ENCODE results near the gene FAIM.
A peak's percentile ranks its signal among the peaks of the same experiment; 100 is the strongest.
"Not testable (repeated sequence)": the region's sequence is repeated elsewhere in the genome, so short reads cannot be mapped to it uniquely, and the experiment has no call there.

FAIM gene, protein sequence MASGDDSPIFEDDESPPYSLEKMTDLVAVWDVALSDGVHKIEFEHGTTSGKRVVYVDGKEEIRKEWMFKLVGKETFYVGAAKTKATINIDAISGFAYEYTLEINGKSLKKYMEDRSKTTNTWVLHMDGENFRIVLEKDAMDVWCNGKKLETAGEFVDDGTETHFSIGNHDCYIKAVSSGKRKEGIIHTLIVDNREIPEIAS

DNA sequence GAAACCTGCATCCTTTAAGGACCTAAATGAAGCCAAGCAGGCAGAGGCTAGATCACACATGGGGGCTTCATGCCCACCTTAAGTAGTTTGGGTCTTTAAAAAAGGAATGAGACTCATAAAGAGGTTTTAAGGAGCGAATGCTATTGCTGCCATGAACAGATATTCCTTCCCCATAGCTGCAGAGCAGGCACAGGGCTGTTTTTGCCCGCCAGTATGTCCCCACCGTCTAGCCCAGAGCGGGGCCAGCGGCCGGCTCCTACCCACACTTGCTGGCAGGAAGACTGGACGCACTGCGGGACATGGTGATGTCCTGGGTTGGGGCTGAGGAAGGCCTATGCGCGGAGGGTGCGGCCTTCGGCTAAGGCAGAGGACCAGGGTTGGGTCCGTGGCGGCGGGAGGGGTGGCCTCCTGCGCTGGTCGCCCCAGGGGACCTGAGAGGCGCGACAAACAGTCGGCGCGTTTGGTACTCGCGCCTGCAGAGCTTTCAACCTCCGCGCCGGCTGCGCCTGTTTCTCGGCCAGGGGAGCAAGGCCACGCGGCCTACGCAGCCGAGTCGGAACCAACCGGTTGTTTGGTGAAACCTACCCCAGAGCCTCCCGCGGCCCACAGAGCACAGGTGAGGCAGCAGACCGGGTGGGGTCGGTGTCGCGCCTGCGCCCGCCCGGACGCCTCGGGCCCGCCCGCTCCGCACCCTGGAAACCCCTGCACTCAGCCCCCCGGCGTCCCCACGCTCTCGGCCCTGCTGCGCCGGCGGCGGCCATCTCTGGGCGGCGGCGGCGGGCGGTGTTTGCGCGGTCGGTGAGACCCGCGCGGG, at the start of gene FAIM:
Gene FAIM (plus strand): TSS at position 450 of the 814 bp plus-strand sequence. CDS start 10,956 bp downstream, outside the sequence.
- Mint-ChIP-seq H3K4me1 (ENCODE audit: low read depth) (peaks cover 15% of the 10 kb centered on the region), H3K27me3 (no peaks in the 10 kb centered on the region), H3K27ac (peak within 1 kb of the TSS; percentile 96), H3K9me3 (no peaks in the 10 kb centered on the region), H3K4me3 (peak within 1 kb of the TSS; percentile 87), H3K36me3 (ENCODE audit: low read depth) (no peaks in the 10 kb centered on the region)

DNA sequence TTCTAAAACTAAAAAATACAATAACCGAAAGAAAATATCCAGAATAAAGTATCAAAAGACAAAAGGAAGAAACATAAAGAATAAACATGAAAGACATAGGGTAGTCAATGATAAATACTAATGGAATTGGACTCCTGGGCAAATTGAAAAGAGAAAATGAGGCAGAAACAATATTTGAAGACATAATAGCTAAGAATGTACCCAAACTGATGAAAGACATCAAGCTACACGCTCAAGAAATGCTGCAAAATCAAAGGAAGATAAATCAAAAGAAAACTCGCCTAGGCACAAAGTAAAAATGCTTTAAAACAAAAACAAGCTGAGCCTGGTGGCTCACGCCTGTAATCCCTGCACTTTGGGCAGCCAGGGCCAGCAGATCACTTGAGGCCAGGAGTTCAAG, 49.4 kb upstream of the FAIM start:
- H3K4me3 Mint-ChIP-seq, result no peak overlapping the region
- H3K36me3 Mint-ChIP-seq (ENCODE audit: low read depth), result peaks cover 69% of the 10 kb centered on the region

DNA sequence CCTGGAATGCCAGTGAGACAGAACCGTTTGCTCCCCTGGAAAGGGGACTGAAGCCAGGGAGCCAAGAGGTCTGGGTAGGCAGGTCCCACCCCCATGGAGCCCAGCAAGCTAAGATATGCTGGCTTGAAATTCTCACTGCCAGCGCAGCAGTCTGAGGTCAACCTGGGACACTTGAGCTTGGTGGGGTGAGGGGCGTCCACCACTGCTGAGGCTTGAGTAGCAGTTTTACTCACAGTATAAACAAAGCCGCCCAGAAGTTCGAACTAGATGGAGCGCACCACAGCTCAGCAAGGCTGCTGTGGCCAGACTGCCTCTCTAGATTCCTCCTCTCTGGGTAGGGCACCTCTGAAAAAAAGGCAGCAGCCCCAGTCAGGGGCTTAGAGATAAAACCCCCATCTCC, 48.1 kb upstream of the FAIM start:
- Mint-ChIP-seq H3K9me3 (peaks cover 25% of the 10 kb centered on the region), H3K4me3 (no peak overlapping the region), H3K27ac (no peak overlapping the region), H3K36me3 (ENCODE audit: low read depth) (peaks cover 57% of the 10 kb centered on the region), H3K4me1 (ENCODE audit: low read depth) (no peaks in the 10 kb centered on the region), H3K27me3 (no peaks in the 10 kb centered on the region)

More for the DNA sequence above, 49.4 kb upstream of the FAIM start:
- Mint-ChIP-seq H3K9me3 (peaks cover 25% of the 10 kb centered on the region), H3K27ac (no peak overlapping the region), H3K4me1 (ENCODE audit: low read depth) (no peaks in the 10 kb centered on the region), H3K27me3 (no peaks in the 10 kb centered on the region)

DNA sequence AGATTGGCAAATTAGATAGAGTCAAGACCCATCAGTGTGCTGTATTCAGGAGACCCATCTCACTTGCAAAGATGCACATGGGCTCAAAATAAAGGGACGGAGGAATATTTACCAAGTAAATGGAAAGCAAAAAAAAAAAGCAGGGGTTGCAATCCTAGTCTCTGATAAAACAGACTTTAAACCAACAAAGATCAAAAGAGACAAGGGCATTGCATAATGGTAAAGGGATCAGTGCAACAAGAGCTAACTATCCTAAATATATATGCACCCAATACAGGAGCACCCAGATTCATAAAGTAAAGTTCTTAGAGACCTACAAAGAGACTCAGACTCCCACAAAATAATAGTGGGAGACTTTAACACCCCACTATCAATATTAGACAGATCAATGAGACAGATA, 45.7 kb upstream of the FAIM start:
- H3K4me3 Mint-ChIP-seq; H3K27me3 Mint-ChIP-seq; H3K27ac Mint-ChIP-seq; H3K4me1 Mint-ChIP-seq (ENCODE audit: low read depth): not testable (repeated sequence)
- H3K36me3 Mint-ChIP-seq (ENCODE audit: low read depth), result peaks cover 50% of the 10 kb centered on the region
- peaks cover 24% of the 10 kb centered on the region for H3K9me3 Mint-ChIP-seq

DNA sequence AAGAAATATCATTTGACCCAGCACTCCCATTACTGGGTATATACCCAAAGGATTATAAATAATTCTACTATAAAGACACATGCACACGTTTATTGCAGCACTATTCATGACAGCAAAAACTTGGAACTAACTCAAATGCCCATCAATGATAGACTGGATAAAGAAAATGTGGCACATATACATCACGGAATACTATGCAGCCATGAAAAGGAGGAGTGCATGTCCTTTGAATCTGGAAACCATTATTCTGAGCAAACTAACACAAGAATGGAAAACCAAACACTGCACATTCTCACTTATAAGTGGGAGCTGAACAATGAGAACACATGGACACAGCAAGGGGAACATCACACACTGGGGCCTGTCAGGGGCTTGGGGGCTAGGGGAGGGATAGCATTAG, 42.3 kb upstream of the FAIM start:
- H3K4me3 Mint-ChIP-seq; H3K27ac Mint-ChIP-seq; H3K27me3 Mint-ChIP-seq; H3K9me3 Mint-ChIP-seq; H3K4me1 Mint-ChIP-seq (ENCODE audit: low read depth): not testable (repeated sequence)
- H3K36me3 Mint-ChIP-seq (ENCODE audit: low read depth), result peaks cover 34% of the 10 kb centered on the region

DNA sequence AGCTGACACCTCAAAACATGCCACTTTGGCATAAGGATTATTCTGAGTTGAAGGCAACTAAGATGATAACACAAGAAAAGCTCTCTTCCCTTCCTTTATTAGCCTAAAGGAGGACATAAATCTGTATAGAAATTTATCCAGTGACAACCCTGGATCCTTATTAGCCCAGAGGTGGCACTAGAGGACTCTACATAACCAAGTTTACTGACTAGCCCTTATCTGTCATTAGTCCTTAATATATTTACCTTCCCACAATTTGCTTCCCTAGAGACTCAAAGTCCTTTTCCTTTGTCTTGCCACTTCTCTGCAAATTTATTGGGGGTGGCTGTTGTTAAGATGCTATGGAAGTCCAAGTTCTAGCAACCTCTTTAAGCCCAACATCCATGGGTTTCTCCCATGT, 41.2 kb upstream of the FAIM start:
- H3K36me3 Mint-ChIP-seq (ENCODE audit: low read depth), result peaks cover 34% of the 10 kb centered on the region
- no peak overlapping the region for H3K27ac Mint-ChIP-seq
- H3K9me3 Mint-ChIP-seq, result peaks cover 9% of the 10 kb centered on the region
- H3K4me1 Mint-ChIP-seq (ENCODE audit: low read depth), result peaks cover 7% of the 10 kb centered on the region
- no peak overlapping the region for H3K4me3 Mint-ChIP-seq
- H3K27me3 Mint-ChIP-seq, result no peaks in the 10 kb centered on the region

DNA sequence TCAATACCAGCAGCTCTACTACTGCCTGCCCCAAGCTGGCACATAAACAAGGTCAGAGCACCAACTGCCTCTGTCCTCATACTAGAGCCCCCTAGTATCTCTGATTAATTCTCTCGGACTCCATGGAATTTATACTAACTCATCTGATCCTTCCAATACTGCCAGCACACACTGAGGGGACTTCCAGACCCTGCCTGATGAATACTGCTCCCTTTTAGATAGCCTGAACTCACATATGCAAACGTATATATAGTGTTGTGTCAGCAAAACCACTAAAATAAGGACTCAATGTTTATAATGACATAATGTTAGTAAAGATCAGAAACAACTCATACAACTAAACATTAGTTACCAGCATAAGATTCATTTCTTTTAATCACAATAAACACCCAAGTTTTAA, 39.5 kb upstream of the FAIM start:
- Mint-ChIP-seq H3K9me3 (peaks cover 15% of the 10 kb centered on the region), H3K27me3 (no peaks in the 10 kb centered on the region), H3K4me1 (ENCODE audit: low read depth) (peaks cover 7% of the 10 kb centered on the region), H3K4me3 (no peak overlapping the region), H3K36me3 (ENCODE audit: low read depth) (peaks cover 42% of the 10 kb centered on the region), H3K27ac (no peak overlapping the region)

DNA sequence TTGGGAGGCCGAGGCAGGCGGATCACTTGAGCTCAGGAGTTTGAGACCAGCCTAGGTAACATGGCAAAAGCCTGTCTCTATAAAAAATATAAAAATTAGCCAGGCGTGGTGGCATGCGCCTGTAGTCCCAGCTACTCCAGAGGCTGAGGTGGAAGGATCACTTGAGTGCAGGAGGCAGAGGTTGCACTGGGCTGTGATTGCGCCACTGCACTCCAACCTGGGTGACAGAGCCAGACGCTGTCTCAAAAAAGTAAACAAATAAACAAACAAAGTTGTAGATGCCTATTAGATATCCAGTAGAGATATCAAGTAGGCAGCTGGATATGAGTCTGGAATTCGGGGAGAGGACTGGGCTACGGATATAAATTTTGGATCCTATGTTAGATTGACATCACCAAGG, 38.9 kb upstream of the FAIM start:
- H3K27ac Mint-ChIP-seq; H3K4me1 Mint-ChIP-seq (ENCODE audit: low read depth); H3K4me3 Mint-ChIP-seq; H3K27me3 Mint-ChIP-seq: not testable (repeated sequence)
- Mint-ChIP-seq H3K9me3 (peaks cover 15% of the 10 kb centered on the region), H3K36me3 (ENCODE audit: low read depth) (peaks cover 42% of the 10 kb centered on the region)

DNA sequence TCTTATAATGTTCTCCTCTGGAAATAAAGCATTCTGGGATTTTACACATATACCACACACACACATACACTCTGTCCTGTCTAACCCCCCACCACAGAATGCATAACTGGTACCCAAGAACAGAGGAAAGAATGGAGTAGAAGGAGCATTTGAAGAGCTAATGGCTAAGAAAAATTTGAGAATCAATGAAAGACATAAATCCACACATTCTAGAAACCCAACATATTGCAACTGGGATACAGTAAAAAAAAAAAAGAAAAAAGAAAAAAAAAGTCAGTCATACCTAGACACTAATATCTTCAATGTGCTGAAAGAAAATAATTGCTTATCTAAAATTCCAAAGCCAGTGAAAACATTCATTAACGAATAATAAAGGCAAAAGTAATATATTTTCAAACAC, 35.4 kb upstream of the FAIM start:
- H3K27ac Mint-ChIP-seq, result no peak overlapping the region
- H3K36me3 Mint-ChIP-seq (ENCODE audit: low read depth), result peaks cover 33% of the 10 kb centered on the region
- H3K4me1 Mint-ChIP-seq (ENCODE audit: low read depth), result peaks cover 21% of the 10 kb centered on the region
- no peak overlapping the region for H3K4me3 Mint-ChIP-seq
- H3K27me3 Mint-ChIP-seq, result no peaks in the 10 kb centered on the region
- H3K9me3 Mint-ChIP-seq, result peaks cover 9% of the 10 kb centered on the region

DNA sequence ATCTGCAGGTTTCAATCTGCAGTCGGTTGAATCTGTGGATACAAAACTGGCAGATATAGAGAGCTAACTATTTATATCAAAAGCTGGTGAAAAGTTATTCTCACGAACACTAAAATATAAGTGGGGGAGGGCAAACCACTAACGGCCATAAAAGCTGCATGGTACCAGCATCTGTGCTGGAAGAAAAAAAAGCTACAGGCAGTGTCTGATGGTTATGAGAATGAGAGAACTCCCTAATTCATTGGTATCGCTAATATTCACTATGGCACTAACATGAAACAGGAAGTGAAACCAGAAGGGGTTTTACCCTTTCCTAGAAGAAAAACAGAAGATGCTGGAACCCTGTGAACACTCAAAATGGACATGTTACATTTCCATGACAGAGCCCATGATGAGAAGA, 30.4 kb upstream of the FAIM start:
- H3K4me3 Mint-ChIP-seq, result peak overlapping the region; percentile 53
- H3K9me3 Mint-ChIP-seq, result peaks cover 3% of the 10 kb centered on the region
- peaks cover 29% of the 10 kb centered on the region for H3K4me1 Mint-ChIP-seq (ENCODE audit: low read depth)
- H3K27me3 Mint-ChIP-seq, result no peaks in the 10 kb centered on the region
- H3K36me3 Mint-ChIP-seq (ENCODE audit: low read depth), result peaks cover 15% of the 10 kb centered on the region
- peak overlapping the region; percentile 29 for H3K27ac Mint-ChIP-seq

DNA sequence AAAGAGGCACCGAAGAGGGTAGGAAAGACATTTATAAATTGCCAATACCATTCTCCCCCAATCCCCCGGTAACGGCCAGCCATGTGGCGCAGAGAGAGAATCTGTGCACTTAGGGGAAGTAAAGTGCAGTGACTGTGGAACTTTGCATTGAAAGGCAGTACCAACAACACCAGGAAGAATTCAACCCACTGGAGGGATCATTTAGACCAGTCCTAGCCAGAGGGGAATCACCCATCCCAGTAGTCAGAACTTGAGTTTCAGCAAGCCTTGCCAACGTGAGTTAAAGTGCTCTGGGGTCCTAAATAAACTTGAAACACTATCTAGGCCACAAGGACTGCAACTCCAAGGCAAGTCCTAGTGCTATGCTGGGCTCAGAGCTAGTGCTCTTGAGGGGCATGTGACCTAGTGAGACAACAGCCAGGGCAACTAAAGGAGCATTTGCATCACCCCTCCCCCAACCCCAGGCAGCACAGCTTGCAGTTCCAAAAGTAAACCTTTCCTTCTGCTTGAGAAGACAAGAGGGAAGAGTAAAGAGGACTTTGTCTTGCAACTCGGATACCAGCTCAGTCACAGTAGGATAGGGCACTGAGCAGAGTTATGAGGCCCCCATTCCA, 29.5 kb upstream of the FAIM start:
- no peak overlapping the region for H3K4me3 Mint-ChIP-seq
- H3K27ac Mint-ChIP-seq, result no peak overlapping the region
- no peaks in the 10 kb centered on the region for H3K27me3 Mint-ChIP-seq
- no peaks in the 10 kb centered on the region for H3K9me3 Mint-ChIP-seq
- peaks cover 6% of the 10 kb centered on the region for H3K36me3 Mint-ChIP-seq (ENCODE audit: low read depth)
- peaks cover 38% of the 10 kb centered on the region for H3K4me1 Mint-ChIP-seq (ENCODE audit: low read depth)

DNA sequence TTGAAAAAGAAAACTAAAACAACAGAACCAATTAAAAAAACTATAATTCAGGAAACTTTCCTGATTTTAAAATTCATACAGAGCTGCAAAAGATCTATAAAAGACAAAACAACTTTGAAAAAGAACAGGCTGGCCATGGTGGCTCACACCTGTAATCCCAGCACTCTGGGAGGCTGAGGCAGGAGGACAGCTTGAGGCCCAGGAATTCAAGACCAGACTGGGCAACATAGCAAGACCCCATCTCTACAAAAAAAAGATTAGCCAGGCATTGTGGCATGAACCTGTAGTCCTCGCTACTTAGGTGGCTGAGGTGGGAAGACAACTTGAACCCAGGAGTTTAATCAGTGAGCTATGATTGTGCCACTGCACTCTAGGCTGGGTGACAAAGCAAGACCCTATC, 21.2 kb upstream of the FAIM start:
- H3K36me3 Mint-ChIP-seq (ENCODE audit: low read depth), result peaks cover 15% of the 10 kb centered on the region
- H3K9me3 Mint-ChIP-seq, result peaks cover 4% of the 10 kb centered on the region
- no peak overlapping the region for H3K27ac Mint-ChIP-seq
- H3K4me1 Mint-ChIP-seq (ENCODE audit: low read depth), result peaks cover 25% of the 10 kb centered on the region
- H3K27me3 Mint-ChIP-seq, result no peaks in the 10 kb centered on the region
- H3K4me3 Mint-ChIP-seq, result no peak overlapping the region

DNA sequence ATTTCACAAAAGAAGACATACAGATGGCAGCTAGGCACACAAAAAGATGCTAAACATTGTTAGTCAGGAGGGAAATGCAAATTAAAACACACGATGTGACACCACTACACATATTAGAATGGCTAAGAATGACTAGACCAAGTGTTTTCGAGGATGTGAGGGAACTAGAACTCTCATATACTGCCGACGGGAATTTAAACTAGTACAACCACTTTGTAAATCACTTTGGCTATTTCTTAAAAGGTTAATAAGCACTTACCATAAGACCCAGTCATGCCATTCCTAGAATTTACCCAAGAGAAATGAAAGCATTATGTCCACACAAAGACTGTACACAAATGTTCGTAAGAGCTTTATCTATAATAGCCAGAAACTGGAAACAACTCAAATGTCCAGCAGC, 20.1 kb upstream of the FAIM start:
- peaks cover 4% of the 10 kb centered on the region for H3K9me3 Mint-ChIP-seq
- peaks cover 15% of the 10 kb centered on the region for H3K36me3 Mint-ChIP-seq (ENCODE audit: low read depth)
- H3K27ac Mint-ChIP-seq, result no peak overlapping the region
- H3K4me1 Mint-ChIP-seq (ENCODE audit: low read depth), result peaks cover 19% of the 10 kb centered on the region
- no peak overlapping the region for H3K4me3 Mint-ChIP-seq
- no peaks in the 10 kb centered on the region for H3K27me3 Mint-ChIP-seq

DNA sequence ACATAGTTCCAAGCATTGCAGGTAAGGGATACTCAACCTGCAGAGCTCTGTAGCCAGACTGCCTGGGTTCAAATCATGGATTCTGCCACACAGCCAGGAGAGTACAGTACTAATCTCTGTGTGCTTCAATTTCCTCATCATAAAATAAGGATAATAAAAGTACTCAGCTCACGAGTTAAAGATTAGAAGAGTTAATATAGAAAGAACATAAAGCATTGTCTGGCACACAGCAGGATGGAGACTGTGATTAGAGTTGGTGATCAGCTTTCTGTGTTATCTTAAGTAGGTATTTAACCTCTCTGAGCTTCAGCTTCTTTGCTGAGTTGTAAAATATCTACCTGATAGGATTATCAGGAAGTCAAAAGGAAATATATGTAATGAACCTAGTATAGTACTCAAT, 17.2 kb upstream of the FAIM start:
- peaks cover 1% of the 10 kb centered on the region for H3K9me3 Mint-ChIP-seq
- no peaks in the 10 kb centered on the region for H3K27me3 Mint-ChIP-seq
- no peak overlapping the region for H3K27ac Mint-ChIP-seq
- H3K36me3 Mint-ChIP-seq (ENCODE audit: low read depth), result peaks cover 2% of the 10 kb centered on the region
- H3K4me1 Mint-ChIP-seq (ENCODE audit: low read depth), result peaks cover 15% of the 10 kb centered on the region
- H3K4me3 Mint-ChIP-seq, result no peak overlapping the region

DNA sequence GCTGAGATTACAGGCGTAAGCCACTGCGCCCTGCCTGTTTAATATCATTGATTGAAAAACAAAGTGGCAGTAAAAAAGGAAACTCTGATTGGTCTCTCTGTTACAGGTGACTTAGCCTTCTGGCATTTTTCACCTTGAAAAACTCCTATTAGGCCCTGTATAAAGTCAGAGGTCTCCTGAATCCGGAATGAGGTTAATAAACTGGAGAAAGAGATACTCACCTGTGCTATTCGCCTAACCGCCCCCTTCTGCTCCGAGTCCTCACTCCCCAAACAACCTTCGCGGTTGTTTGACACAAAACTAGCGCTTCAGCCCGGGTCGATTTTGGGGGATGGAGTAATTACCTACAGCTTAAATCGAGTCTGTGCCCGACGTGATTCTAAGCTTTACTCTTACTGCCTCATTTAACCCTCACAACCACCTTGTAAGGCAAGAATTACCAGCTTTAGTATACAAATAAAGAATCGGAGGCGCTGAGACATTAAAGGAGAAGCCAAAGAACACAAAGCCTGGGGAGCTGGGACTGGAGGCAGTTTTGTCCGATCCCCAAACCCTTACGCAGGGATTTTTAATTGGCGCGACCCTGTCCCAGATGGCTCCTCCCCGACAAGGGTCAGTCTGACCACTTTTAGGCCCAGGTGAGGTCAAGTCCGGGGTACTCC, 15.0 kb upstream of the FAIM start:
- peak overlapping the region; percentile 87 for H3K4me3 Mint-ChIP-seq
- H3K36me3 Mint-ChIP-seq (ENCODE audit: low read depth), result no peaks in the 10 kb centered on the region
- H3K27me3 Mint-ChIP-seq, result no peaks in the 10 kb centered on the region
- H3K9me3 Mint-ChIP-seq, result no peaks in the 10 kb centered on the region
- H3K4me1 Mint-ChIP-seq (ENCODE audit: low read depth), result peaks cover 11% of the 10 kb centered on the region
- peak overlapping the region; percentile 31 for H3K27ac Mint-ChIP-seq
